ENCODE data around the gene PJVK. TPM values are rescaled to one million over a fixed set of nuclear protein-coding genes. Genes with fewer than 3 reads are reported as not detected.

The PJVK gene, protein sequence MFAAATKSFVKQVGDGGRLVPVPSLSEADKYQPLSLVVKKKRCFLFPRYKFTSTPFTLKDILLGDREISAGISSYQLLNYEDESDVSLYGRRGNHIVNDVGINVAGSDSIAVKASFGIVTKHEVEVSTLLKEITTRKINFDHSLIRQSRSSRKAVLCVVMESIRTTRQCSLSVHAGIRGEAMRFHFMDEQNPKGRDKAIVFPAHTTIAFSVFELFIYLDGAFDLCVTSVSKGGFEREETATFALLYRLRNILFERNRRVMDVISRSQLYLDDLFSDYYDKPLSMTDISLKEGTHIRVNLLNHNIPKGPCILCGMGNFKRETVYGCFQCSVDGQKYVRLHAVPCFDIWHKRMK
- 0.91 TPM for total RNA-seq
- long read RNA-seq, partial matches to known transcripts, result 0 of 2 reads
- long read RNA-seq, other reads (novel, unspliced or antisense), result 2 of 2 reads

DNA sequence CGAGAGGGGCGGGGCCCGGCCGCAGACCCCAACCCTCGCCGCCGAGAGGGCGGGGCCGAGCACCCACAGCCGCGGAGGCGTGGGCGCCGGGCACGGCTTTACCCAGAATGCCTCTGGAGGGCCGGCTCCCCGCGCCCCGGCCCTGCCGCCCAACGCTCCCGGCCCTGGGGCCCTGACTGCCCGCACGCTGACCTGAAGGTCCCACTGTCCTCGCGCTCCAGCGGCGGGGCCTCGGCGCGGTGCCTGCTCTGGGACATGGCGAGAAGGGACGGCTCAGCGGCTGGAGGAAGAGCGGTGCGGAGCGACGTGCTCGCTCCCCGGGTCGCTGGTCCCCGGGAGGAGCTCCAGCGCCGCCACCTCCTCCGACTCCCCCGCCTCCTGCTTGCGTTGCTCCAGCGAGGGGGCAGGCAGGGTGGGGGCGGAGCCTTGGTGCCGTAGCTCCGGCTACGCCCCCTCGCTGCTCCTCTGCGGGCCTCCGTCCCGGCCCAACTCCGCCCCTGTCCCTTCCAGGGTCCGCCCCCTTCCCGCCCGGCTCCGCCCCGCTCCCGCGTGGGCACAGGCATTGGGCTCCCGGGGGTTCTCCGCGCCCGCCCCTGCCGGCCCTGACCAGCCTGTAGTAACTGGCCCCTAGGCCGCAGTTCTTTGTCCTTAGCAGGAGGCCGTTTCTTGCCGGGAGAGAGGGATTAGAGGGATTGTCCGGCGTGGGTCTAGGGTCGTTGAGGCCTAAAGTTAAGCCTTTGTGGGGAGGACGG is at the start of gene PJVK, which contains the start of gene PRKRA:
TSS of gene PJVK (plus strand) at position 605 of the 752 bp plus-strand sequence. CDS start 2,032 bp downstream, outside the sequence.
TSS of gene PRKRA (minus strand) at position 402 of the 752 bp plus-strand sequence. CDS start at position 257, 145 bp downstream.
- no peaks in the 10 kb centered on the region for H3K9me3 ChIP-seq (replicated peaks)
- peaks cover 15% of the 10 kb centered on the region for H3K36me3 ChIP-seq
- no peaks in the 10 kb centered on the region for H3K27me3 ChIP-seq (ENCODE audit: low read depth)
- DNase-seq, result peak; percentile 97
- H3K4me3 ChIP-seq, result peak within 1 kb of the TSS; percentile 91
- intact Hi-C loops (cut with micrococcal nuclease), result no loop called here
- peaks cover 44% of the 10 kb centered on the region for H3K4me1 ChIP-seq
- peak within 1 kb of the TSS; percentile 99 for H3K27ac ChIP-seq (replicated peaks)
- peak; percentile 26 for TF ChIP-seq CTCF (IDR thresholded peaks at IDR 0.05; ENCODE audit: borderline replicate concordance)

- no peak overlapping the region for H3K4me3 ChIP-seq
- no peaks in the 10 kb centered on the region for H3K27me3 ChIP-seq (ENCODE audit: low read depth)
- no peaks in the 10 kb centered on the region for H3K4me1 ChIP-seq
- H3K36me3 ChIP-seq, result no peaks in the 10 kb centered on the region
- H3K9me3 ChIP-seq (replicated peaks), result no peaks in the 10 kb centered on the region
- intact Hi-C loops (cut with micrococcal nuclease), result no loop called here
- no peak for DNase-seq
- H3K27ac ChIP-seq (replicated peaks), result no peak overlapping the region
- TF ChIP-seq CTCF (IDR thresholded peaks at IDR 0.05; ENCODE audit: borderline replicate concordance), result no peak
Observed at GRCh38 chr2:178401994-178402437, 49.2 kb upstream of the PJVK start.

DNA sequence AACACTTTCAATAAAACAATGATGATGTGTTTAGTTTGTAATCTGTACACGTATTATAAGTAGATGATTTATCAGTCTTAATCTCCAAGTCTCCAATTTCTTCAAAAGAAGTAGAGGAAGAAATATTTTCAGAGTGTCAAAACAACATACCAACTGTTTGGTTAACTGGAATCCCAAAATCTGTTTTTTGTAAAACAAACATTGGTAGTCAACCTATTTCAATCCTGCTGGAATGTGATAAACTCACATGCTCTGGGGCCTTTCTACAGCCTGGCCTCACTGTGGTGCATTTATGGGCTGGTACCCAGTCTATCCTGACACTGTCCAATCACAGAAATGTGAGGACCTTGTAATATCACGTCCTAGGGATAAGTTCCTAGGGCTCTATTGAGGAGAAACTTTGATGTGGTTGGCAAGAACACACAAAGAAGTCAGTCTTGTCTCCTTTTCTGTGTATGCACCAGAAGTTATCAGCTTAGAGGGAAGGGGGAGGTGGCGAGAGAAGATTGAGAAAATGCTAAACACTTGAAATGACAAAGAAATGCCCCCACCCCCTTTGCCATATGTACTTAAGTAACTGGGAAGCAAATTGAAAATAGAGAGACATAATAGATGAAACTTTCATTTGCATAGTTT is 47.4 kb upstream of the PJVK start:
- Histone ChIP-seq H3K27me3 (ENCODE audit: low read depth) (no peaks in the 10 kb centered on the region), H3K9me3 (replicated peaks) (no peaks in the 10 kb centered on the region), H3K4me1 (no peaks in the 10 kb centered on the region), H3K4me3 (no peak overlapping the region), H3K36me3 (no peaks in the 10 kb centered on the region), H3K27ac (replicated peaks) (no peak overlapping the region)
- no peak for DNase-seq
- intact Hi-C loops (cut with micrococcal nuclease), result no loop called here
- no peak for TF ChIP-seq CTCF (IDR thresholded peaks at IDR 0.05; ENCODE audit: borderline replicate concordance)

DNA sequence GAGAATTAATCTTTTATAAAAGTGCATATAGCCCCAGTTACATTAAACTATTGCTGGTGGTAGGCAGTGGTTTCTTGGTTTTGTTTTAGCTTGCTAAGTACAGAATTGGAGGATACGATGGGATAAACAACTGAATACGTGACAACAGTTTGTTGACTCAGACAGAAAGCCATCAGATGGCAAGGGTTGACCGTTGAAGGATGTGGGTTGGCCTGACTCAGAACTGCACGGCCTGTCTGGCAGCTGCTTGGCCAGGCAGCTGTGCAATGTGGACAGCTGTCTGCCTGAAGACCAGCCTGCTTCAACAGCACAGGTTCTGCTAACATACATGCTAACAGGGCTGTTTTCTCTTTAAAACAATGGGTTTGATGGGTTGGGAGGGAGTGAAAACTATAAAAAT is 46.8 kb upstream of the PJVK start:
- Histone ChIP-seq H3K36me3 (no peaks in the 10 kb centered on the region), H3K4me3 (no peak overlapping the region), H3K9me3 (replicated peaks) (no peaks in the 10 kb centered on the region), H3K27me3 (ENCODE audit: low read depth) (no peaks in the 10 kb centered on the region), H3K27ac (replicated peaks) (no peak overlapping the region), H3K4me1 (no peaks in the 10 kb centered on the region)
- intact Hi-C loops (cut with micrococcal nuclease), result no loop called here
- no peak for TF ChIP-seq CTCF (IDR thresholded peaks at IDR 0.05; ENCODE audit: borderline replicate concordance)
- no peak for DNase-seq

DNA sequence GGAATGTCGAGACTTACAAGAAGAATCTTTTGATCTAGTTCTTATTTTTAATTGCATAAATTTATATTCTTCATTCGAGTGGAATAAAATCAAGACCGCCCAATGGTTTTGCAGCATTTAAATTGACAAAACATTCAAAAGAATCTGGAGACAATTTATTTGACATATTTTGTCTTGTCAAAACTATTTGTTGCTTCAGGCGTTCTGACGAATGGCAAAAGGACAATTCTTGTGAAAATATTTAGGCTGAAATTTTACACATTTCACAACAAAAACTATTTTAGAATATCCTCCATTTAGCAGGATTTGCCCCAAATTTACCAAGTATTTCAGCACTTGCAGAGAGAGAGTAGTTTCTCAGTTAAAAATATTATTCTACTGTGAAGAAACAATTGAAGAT is 41.9 kb upstream of the PJVK start:
- Histone ChIP-seq H3K4me1 (peaks cover 14% of the 10 kb centered on the region), H3K27ac (replicated peaks) (no peak overlapping the region), H3K27me3 (ENCODE audit: low read depth) (no peaks in the 10 kb centered on the region), H3K36me3 (no peaks in the 10 kb centered on the region), H3K9me3 (replicated peaks) (no peaks in the 10 kb centered on the region), H3K4me3 (no peak overlapping the region)
- no peak for TF ChIP-seq CTCF (IDR thresholded peaks at IDR 0.05; ENCODE audit: borderline replicate concordance)
- DNase-seq, result no peak
- intact Hi-C loops (cut with micrococcal nuclease), result no loop called here
